Chondrocyte (in vitro differentiated cells): ENCODE results near the gene TREML1. TPM values are rescaled to one million over a fixed set of nuclear protein-coding genes. Genes with fewer than 3 reads are reported as not detected.

ENCODE experiments used
- DNase-seq: peaks from one replicate; pipeline ENCODE4 v3.0.0; 2021; ENCODE audit warnings: mixed read lengths, low spot score
- H3K27ac Mint-ChIP-seq: one replicate; pipeline ENCODE4 v1.8.0; 2021; ENCODE audit warnings: mild to moderate bottlenecking, moderate library complexity, mixed read lengths; ENCODE audit not compliant: unreplicated experiment
- H3K27me3 Mint-ChIP-seq: 2 replicates; pipeline ENCODE4 v1.8.0; 2021; ENCODE audit warnings: low read depth, mixed read lengths
- H3K36me3 Mint-ChIP-seq: 2 replicates; pipeline ENCODE4 v1.8.0; 2021; ENCODE audit warnings: low read depth, mixed read lengths
- H3K4me1 Mint-ChIP-seq: 2 replicates; pipeline ENCODE4 v1.8.0; 2021; ENCODE audit warnings: low read depth, mild to moderate bottlenecking, mixed read lengths
- H3K4me3 Mint-ChIP-seq: one replicate; pipeline ENCODE4 v1.8.0; 2021; ENCODE audit warnings: mild to moderate bottlenecking, moderate library complexity, mixed read lengths; ENCODE audit not compliant: unreplicated experiment
- H3K9me3 Mint-ChIP-seq: 2 replicates; pipeline ENCODE4 v1.8.0; 2021; ENCODE audit warnings: low read depth, mixed read lengths
- total RNA-seq: library from RNA; stranded (reverse); gene quantifications from 3 replicates; pipeline ENCODE4 v1.2.1, GENCODE V29; 2021
- TF ChIP-seq, protein P1 (sequence below): fragments of 200-600 bp; sonication (generic); IDR thresholded peaks from 2 replicates; pipeline ENCODE4 v1.5.0; 2021; ENCODE audit warnings: antibody characterized with exemption, mild to moderate bottlenecking, moderate library complexity

Gene TREML1
- total RNA-seq, 1 donor from 2014 or later = not detected

GRCh38 chr6:41186031-41186562 is 31.9 kb upstream of the TREML1 start:
- Mint-ChIP-seq H3K27me3 (peaks cover 24% of the 10 kb centered on the region), H3K27ac (no peak overlapping the region), H3K4me3 (no peak overlapping the region), H3K9me3 (peaks cover 10% of the 10 kb centered on the region), H3K36me3 (peaks cover 2% of the 10 kb centered on the region), H3K4me1 (no peaks in the 10 kb centered on the region)
- no peak for DNase-seq
- TF ChIP-seq, protein P1, sequence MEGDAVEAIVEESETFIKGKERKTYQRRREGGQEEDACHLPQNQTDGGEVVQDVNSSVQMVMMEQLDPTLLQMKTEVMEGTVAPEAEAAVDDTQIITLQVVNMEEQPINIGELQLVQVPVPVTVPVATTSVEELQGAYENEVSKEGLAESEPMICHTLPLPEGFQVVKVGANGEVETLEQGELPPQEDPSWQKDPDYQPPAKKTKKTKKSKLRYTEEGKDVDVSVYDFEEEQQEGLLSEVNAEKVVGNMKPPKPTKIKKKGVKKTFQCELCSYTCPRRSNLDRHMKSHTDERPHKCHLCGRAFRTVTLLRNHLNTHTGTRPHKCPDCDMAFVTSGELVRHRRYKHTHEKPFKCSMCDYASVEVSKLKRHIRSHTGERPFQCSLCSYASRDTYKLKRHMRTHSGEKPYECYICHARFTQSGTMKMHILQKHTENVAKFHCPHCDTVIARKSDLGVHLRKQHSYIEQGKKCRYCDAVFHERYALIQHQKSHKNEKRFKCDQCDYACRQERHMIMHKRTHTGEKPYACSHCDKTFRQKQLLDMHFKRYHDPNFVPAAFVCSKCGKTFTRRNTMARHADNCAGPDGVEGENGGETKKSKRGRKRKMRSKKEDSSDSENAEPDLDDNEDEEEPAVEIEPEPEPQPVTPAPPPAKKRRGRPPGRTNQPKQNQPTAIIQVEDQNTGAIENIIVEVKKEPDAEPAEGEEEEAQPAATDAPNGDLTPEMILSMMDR = no peak

- H3K4me3 Mint-ChIP-seq = no peak overlapping the region
- no peak overlapping the region for H3K27ac Mint-ChIP-seq
- H3K36me3 Mint-ChIP-seq = no peaks in the 10 kb centered on the region
- peaks cover 5% of the 10 kb centered on the region for H3K9me3 Mint-ChIP-seq
- H3K27me3 Mint-ChIP-seq = peaks cover 26% of the 10 kb centered on the region
- DNase-seq = no peak
- no peaks in the 10 kb centered on the region for H3K4me1 Mint-ChIP-seq
- TF ChIP-seq, protein P1 = no peak
These were observed 30.6 kb upstream of the TREML1 start for GRCh38 chr6:41184761-41185160.

- DNase-seq = no peak
- TF ChIP-seq, protein P1 = peak; percentile 80
- Mint-ChIP-seq H3K4me3 (no peak overlapping the region), H3K36me3 (no peaks in the 10 kb centered on the region), H3K4me1 (no peaks in the 10 kb centered on the region), H3K27ac (no peak overlapping the region), H3K27me3 (peaks cover 28% of the 10 kb centered on the region), H3K9me3 (no peaks in the 10 kb centered on the region)
These were observed 28.2 kb upstream of the TREML1 start for GRCh38 chr6:41182069-41183034.

DNA sequence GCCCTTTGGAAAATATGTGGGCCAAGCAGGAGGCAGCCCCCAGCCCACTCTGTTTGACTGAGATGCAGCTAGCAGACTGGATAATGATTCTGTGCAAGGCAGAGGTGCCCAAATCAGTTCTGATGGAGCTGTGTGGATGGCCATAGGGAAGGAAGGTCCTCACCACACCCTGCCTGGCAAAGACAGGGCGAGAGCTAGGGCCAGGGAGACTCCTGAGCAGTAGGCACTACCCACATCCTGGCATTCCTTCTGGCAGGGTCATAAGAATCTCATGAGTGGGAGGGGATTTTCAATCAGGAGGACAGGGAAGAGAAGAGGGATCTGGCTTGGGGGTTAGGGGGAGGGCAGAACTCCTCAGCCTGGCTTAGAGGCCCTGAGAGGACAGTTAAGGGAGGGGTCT is 27.4 kb upstream of the TREML1 start:
- no peak for DNase-seq
- TF ChIP-seq, protein P1 = no peak
- H3K4me3 Mint-ChIP-seq = no peak overlapping the region
- H3K36me3 Mint-ChIP-seq = no peaks in the 10 kb centered on the region
- H3K27me3 Mint-ChIP-seq = peaks cover 34% of the 10 kb centered on the region
- H3K4me1 Mint-ChIP-seq = no peaks in the 10 kb centered on the region
- H3K9me3 Mint-ChIP-seq = no peaks in the 10 kb centered on the region
- H3K27ac Mint-ChIP-seq = no peak overlapping the region

DNA sequence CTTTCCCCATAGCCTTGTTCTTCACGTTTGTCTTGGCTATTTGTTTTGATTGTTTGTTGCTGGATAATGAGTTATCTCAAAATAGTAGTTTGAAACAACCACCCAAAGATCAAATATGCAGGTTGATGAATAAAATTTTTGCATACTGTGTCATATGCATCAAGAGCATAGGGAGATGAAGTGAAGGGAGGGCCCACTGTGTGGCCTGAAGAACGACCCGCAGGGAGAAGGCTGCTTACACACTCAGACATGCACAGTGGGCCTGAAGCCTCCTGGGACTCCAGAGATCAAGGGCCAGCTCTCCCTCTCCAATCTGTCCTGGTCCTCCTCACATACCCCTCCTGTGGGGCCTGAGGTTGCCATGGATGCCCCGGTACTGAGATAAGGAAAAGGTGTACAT is 25.0 kb upstream of the TREML1 start:
- no peak for DNase-seq
- Mint-ChIP-seq H3K27me3 (peaks cover 41% of the 10 kb centered on the region), H3K4me3 (no peak overlapping the region), H3K4me1 (no peaks in the 10 kb centered on the region), H3K36me3 (no peaks in the 10 kb centered on the region), H3K9me3 (no peaks in the 10 kb centered on the region), H3K27ac (no peak overlapping the region)
- TF ChIP-seq, protein P1 = no peak
